Testis (tissue), 2 donors: ENCODE data around the gene NUFIP1.

Experiments
- POLR2A ChIP-seq: fragments of 450-650 bp; IDR thresholded peaks from one replicate; pipeline ENCODE4 v1.6.1; 2017; ENCODE audit warnings: antibody characterized with exemption, mild to moderate bottlenecking, moderate library complexity
- TF ChIP-seq, protein P1 (sequence below), 3 experiments: fragments of 450-650 bp in 2 of 3; fragments of 200-600 bp in 1 of 3; sonication (generic) in 1 of 3; IDR thresholded peaks; one replicate each; pipeline ENCODE4 v1.5.1; 2016 to 2019; ENCODE audit warnings: antibody characterized with exemption in 3 of 3, mild to moderate bottlenecking in 2 of 3, moderate library complexity in 1 of 3

DNA sequence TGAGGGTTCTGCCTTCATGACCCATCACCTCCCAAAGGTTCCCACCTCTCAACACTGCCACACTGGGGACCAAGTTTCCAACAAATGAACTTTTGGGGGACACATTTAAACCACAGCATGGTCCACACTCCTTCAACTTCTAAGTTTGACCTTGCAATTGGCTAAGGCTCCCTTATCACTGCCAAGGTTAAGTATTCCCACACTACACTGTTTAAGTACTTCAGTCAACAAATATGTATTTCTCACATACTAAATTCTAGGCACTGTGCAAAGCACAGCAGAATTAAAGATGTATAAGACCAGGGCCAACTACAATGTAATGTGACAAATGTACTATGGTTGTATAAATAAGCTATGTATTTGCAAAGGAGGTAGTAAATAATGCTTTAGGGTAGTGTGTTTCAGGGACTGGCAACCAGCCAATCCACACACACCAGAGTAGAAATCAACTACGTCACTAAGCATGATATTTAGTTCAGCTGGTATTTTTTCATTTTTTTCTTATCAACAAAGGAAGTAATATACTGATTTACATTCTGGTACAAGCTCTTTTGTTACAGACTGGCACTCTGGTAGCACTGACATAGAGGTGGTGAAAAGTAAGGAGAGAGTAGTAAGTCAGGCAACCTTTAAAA, 12.2 kb downstream of the NUFIP1 start:
- TF ChIP-seq, protein P1, sequence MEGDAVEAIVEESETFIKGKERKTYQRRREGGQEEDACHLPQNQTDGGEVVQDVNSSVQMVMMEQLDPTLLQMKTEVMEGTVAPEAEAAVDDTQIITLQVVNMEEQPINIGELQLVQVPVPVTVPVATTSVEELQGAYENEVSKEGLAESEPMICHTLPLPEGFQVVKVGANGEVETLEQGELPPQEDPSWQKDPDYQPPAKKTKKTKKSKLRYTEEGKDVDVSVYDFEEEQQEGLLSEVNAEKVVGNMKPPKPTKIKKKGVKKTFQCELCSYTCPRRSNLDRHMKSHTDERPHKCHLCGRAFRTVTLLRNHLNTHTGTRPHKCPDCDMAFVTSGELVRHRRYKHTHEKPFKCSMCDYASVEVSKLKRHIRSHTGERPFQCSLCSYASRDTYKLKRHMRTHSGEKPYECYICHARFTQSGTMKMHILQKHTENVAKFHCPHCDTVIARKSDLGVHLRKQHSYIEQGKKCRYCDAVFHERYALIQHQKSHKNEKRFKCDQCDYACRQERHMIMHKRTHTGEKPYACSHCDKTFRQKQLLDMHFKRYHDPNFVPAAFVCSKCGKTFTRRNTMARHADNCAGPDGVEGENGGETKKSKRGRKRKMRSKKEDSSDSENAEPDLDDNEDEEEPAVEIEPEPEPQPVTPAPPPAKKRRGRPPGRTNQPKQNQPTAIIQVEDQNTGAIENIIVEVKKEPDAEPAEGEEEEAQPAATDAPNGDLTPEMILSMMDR (IDR thresholded peaks at IDR 0.05) = no peak
- no peak for TF ChIP-seq POLR2A
